GM13977 (cell line): ENCODE measurements around the gene BHLHE40.

Experiments used
- DNase-seq: peaks from one replicate; pipeline ENCODE4 v3.0.0; 2012; ENCODE audit warnings: low spot score
- CTCF ChIP-seq: IDR thresholded peaks from 2 replicates; pipeline ENCODE4 v1.5.1; 2012; ENCODE audit warnings: mild to moderate bottlenecking, control low read depth; ENCODE audit not compliant: insufficient read depth; ENCODE audit errors: extremely low read depth, missing control alignments
- in situ Hi-C: fragments of 300-500 bp; cut with MboI; formaldehyde crosslinking; loops from one replicate; pipeline ENCODE4 v1.12.0; 2022; ENCODE audit warnings: low sequenced_read_pairs, low pct_unique_long_range_greater_than_20kb, mixed read lengths, inconsistent platforms; ENCODE audit not compliant: unreplicated experiment

Gene BHLHE40

GRCh38 chr3:5032844-5033243 is 53.6 kb downstream of the BHLHE40 start:
- no peak for TF ChIP-seq CTCF
- in situ Hi-C loops, result no loop called here
- DNase-seq, result no peak
